OCI-LY3 (cell line): ENCODE measurements around the gene DLX1.

Experiments used
- H2AFZ ChIP-seq: fragments of 200-600, 300-600 bp; shearing (Covaris generic); 2 replicates; pipeline ENCODE4 v1.6.0; 2014; ENCODE audit warnings: antibody characterized with exemption, low read depth, low read length
- H3K27ac ChIP-seq: fragments of 200-600, 300-600 bp; sonication (generic); 2 replicates; pipeline ENCODE4 v1.5.1; 2014; ENCODE audit warnings: mild to moderate bottlenecking, low read length, moderate library complexity, mixed read lengths
- H3K27me3 ChIP-seq: fragments of 200-600, 300-600 bp; sonication (generic); 2 replicates; pipeline ENCODE4 v1.6.1; 2014; ENCODE audit warnings: low read depth, low read length, mixed read lengths
- H3K36me3 ChIP-seq: fragments of 200-600, 300-600 bp; sonication (generic); replicated peaks from 2 replicates; pipeline ENCODE3; 2014; ENCODE audit warnings: low read depth, low read length, mixed read lengths
- H3K4me1 ChIP-seq: fragments of 300-600, 200-600 bp; sonication (generic); 2 replicates; pipeline ENCODE4 v1.6.1; 2014; ENCODE audit warnings: low read length, mixed read lengths
- H3K4me2 ChIP-seq: fragments of 200-600, 300-600 bp; sonication (generic); 2 replicates; pipeline ENCODE4 v1.6.1; 2014; ENCODE audit warnings: low read length, mixed read lengths
- H3K4me3 ChIP-seq: fragments of 300-600, 200-600 bp; sonication (generic); 2 replicates; pipeline ENCODE4 v1.5.1; 2014; ENCODE audit warnings: antibody characterized with exemption, mild to moderate bottlenecking, low read length, moderate library complexity
- H3K79me2 ChIP-seq: fragments of 300-600, 200-600 bp; shearing (Covaris generic); 2 replicates; pipeline ENCODE4 v1.6.1; 2014; ENCODE audit warnings: mild to moderate bottlenecking, low read length, mixed read lengths
- H3K9ac ChIP-seq: fragments of 300-600, 200-600 bp; shearing (Covaris generic); 2 replicates; pipeline ENCODE4 v1.6.0; 2014; ENCODE audit warnings: mild to moderate bottlenecking, low read length, moderate library complexity
- H3K9me3 ChIP-seq: fragments of 200-600, 300-600 bp; shearing (Covaris generic); 2 replicates; pipeline ENCODE4 v1.6.1; 2014; ENCODE audit warnings: low read length, mixed read lengths; ENCODE audit not compliant: insufficient read depth
- H4K20me1 ChIP-seq: fragments of 200-600, 300-600 bp; sonication (generic); 2 replicates; pipeline ENCODE4 v1.6.1; 2016; ENCODE audit warnings: low read length, mixed read lengths; ENCODE audit not compliant: insufficient read depth
- CTCF ChIP-seq: fragments of 200-600, 300-600 bp; sonication (generic); IDR thresholded peaks from 2 replicates; pipeline ENCODE4 v1.5.1; 2014; ENCODE audit warnings: antibody characterized with exemption, low read length, low read depth
- EZH2phosphoT487 ChIP-seq: fragments of 200-600 bp; shearing (Covaris generic); IDR thresholded peaks from 2 replicates; pipeline ENCODE4 v1.6.1; 2018; ENCODE audit warnings: antibody characterized with exemption, mixed run types, low read depth

DLX1 gene

GRCh38 chr2:172085460-172086159 lies at the start of gene DLX1:
Gene DLX1, plus strand, starts transcription at chr2:172085507. Its CDS starts 171 bp downstream, at chr2:172085678.
- H3K79me2 ChIP-seq: no peaks in the 10 kb centered on the region
- peak within 1 kb of the TSS; percentile 59 for H3K9ac ChIP-seq
- H3K27ac ChIP-seq: no peak within 1 kb of the TSS
- no peaks in the 10 kb centered on the region for H3K27me3 ChIP-seq
- peak within 1 kb of the TSS; percentile 92 for H3K4me3 ChIP-seq
- H3K9me3 ChIP-seq: no peaks in the 10 kb centered on the region
- peak within 1 kb of the TSS; percentile 93 for H3K4me2 ChIP-seq
- no peaks in the 10 kb centered on the region; the same call in 1 of the 2 replicates for H3K4me1 ChIP-seq
- no peak for TF ChIP-seq EZH2phosphoT487
- TF ChIP-seq CTCF: no peak
- no peaks in the 10 kb centered on the region for H3K36me3 ChIP-seq
- no peaks in the 10 kb centered on the region for H4K20me1 ChIP-seq
- peak within 1 kb of the TSS; percentile 78 for H2AFZ ChIP-seq

GRCh38 chr2:172038121-172038520 lies 47.2 kb upstream of the DLX1 start:
- Histone ChIP-seq H3K4me2 (no peak overlapping the region), H3K27me3 (no peaks in the 10 kb centered on the region), H3K9me3 (no peaks in the 10 kb centered on the region), H3K79me2 (no peaks in the 10 kb centered on the region), H3K9ac (no peak overlapping the region), H3K4me1 (no peaks in the 10 kb centered on the region), H3K27ac (no peak overlapping the region), H3K4me3 (no peak overlapping the region), H4K20me1 (no peaks in the 10 kb centered on the region), H2AFZ (no peak overlapping the region), H3K36me3 (no peaks in the 10 kb centered on the region)
- TF ChIP-seq EZH2phosphoT487 (no peak), CTCF (no peak)

DNA sequence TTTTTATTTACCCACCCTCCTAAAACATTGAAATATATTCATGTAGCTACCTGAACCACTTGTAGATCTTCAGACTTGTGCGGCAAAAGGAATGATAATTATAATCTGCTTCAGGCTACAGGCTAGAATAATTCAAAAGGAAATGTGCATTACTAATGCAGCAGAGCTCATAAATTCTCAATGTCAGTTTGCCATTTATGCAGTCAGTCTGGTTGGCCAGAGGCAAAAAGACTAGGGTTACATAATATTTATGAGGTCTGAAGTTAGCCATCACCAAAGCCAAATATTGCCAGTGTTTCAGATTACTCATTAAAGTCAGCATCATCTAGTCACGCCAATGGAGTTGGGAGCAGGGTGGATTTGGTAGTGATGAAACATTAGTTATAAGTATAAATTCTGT lies 46.7 kb upstream of the DLX1 start:
- H3K4me2 ChIP-seq: no peak overlapping the region
- no peak overlapping the region for H3K9ac ChIP-seq
- no peaks in the 10 kb centered on the region for H3K36me3 ChIP-seq
- no peaks in the 10 kb centered on the region for H3K4me1 ChIP-seq
- no peaks in the 10 kb centered on the region for H3K27me3 ChIP-seq
- TF ChIP-seq EZH2phosphoT487 (no peak), CTCF (no peak)
- H2AFZ ChIP-seq: no peak overlapping the region
- H4K20me1 ChIP-seq: no peaks in the 10 kb centered on the region
- no peaks in the 10 kb centered on the region for H3K9me3 ChIP-seq
- no peak overlapping the region for H3K27ac ChIP-seq
- H3K79me2 ChIP-seq: no peaks in the 10 kb centered on the region
- no peak overlapping the region for H3K4me3 ChIP-seq

- Histone ChIP-seq H3K36me3 (no peaks in the 10 kb centered on the region), H3K27me3 (no peaks in the 10 kb centered on the region), H3K9me3 (no peaks in the 10 kb centered on the region), H3K4me2 (no peak overlapping the region), H3K4me3 (no peak overlapping the region), H3K4me1 (no peaks in the 10 kb centered on the region), H4K20me1 (no peaks in the 10 kb centered on the region), H3K27ac (no peak overlapping the region), H2AFZ (no peak overlapping the region), H3K9ac (no peak overlapping the region), H3K79me2 (no peaks in the 10 kb centered on the region)
- TF ChIP-seq EZH2phosphoT487 (no peak), CTCF (no peak)
These were observed 46.1 kb upstream of the DLX1 start for GRCh38 chr2:172039011-172039704.
